ENCODE measurements around the gene STAM2.
A peak's percentile ranks its signal among the peaks of the same experiment; 100 is the strongest.
"Not testable (repeated sequence)": the region's sequence is repeated elsewhere in the genome, so short reads cannot be mapped to it uniquely, and the experiment has no call there.

STAM2 gene

GRCh38 chr2:152175368-152176112, at the start of gene STAM2:
Gene STAM2, minus strand, starts transcription at chr2:152175763. Its CDS starts 121 bp downstream, at chr2:152175642.
- FAIRE-seq: peak; percentile 95
- DNase-seq (ENCODE audit: extremely low spot score, insufficient read length, low read depth): peak; percentile 86

GRCh38 chr2:152223977-152224376, 48.4 kb upstream of the STAM2 start:
- DNase-seq (ENCODE audit: extremely low spot score, insufficient read length, low read depth) (no peak), FAIRE-seq (no peak)

GRCh38 chr2:152222975-152223637, 47.5 kb upstream of the STAM2 start:
- FAIRE-seq (no peak), DNase-seq (ENCODE audit: extremely low spot score, insufficient read length, low read depth) (no peak)

- FAIRE-seq (no peak), DNase-seq (ENCODE audit: extremely low spot score, insufficient read length, low read depth) (no peak)
These were observed 46.3 kb upstream of the STAM2 start for GRCh38 chr2:152221839-152222238.

- FAIRE-seq: no peak
These were observed 43.7 kb upstream of the STAM2 start for GRCh38 chr2:152219077-152219828.

GRCh38 chr2:152201466-152201830, 25.9 kb upstream of the STAM2 start:
- DNase-seq (ENCODE audit: extremely low spot score, insufficient read length, low read depth) (no peak), FAIRE-seq (no peak)

More at GRCh38 chr2:152219077-152219828, 43.7 kb upstream of the STAM2 start:
- no peak for DNase-seq (ENCODE audit: extremely low spot score, insufficient read length, low read depth)

- no peak for FAIRE-seq
- no peak for DNase-seq (ENCODE audit: extremely low spot score, insufficient read length, low read depth)
These were observed 25.3 kb upstream of the STAM2 start for GRCh38 chr2:152200565-152201465.

GRCh38 chr2:152200101-152200500, 24.5 kb upstream of the STAM2 start:
- DNase-seq (ENCODE audit: extremely low spot score, insufficient read length, low read depth): no peak
- FAIRE-seq: no peak

- FAIRE-seq: no peak
- no peak for DNase-seq (ENCODE audit: extremely low spot score, insufficient read length, low read depth)
These were observed 22.9 kb upstream of the STAM2 start for GRCh38 chr2:152198499-152198898.

- DNase-seq (ENCODE audit: extremely low spot score, insufficient read length, low read depth); FAIRE-seq: not testable (repeated sequence)
These were observed 22.1 kb upstream of the STAM2 start for GRCh38 chr2:152197508-152198284.

- no peak for DNase-seq (ENCODE audit: extremely low spot score, insufficient read length, low read depth)
- peak; percentile 67 for FAIRE-seq
These were observed 14.3 kb upstream of the STAM2 start for GRCh38 chr2:152189622-152190495.

GRCh38 chr2:152186808-152187207, 11.2 kb upstream of the STAM2 start:
- FAIRE-seq: not testable (repeated sequence)

GRCh38 chr2:152186262-152186661, 10.7 kb upstream of the STAM2 start:
- FAIRE-seq (no peak), DNase-seq (ENCODE audit: extremely low spot score, insufficient read length, low read depth) (no peak)

More at GRCh38 chr2:152186808-152187207, 11.2 kb upstream of the STAM2 start:
- not testable (repeated sequence) for DNase-seq (ENCODE audit: extremely low spot score, insufficient read length, low read depth)

- DNase-seq (ENCODE audit: extremely low spot score, insufficient read length, low read depth) (no peak), FAIRE-seq (no peak)
These were observed 8.0 kb upstream of the STAM2 start for GRCh38 chr2:152183401-152184073.

GRCh38 chr2:152177667-152178066, 2.1 kb upstream of the STAM2 start:
- not testable (repeated sequence) for DNase-seq (ENCODE audit: extremely low spot score, insufficient read length, low read depth); FAIRE-seq

- FAIRE-seq: no peak
These were observed 651 bp upstream of the STAM2 start for GRCh38 chr2:152176113-152176714.

GRCh38 chr2:152175012-152175367, 573 bp downstream of the STAM2 start:
- FAIRE-seq (no peak), DNase-seq (ENCODE audit: extremely low spot score, insufficient read length, low read depth) (no peak)

More at GRCh38 chr2:152176113-152176714, 651 bp upstream of the STAM2 start:
- DNase-seq (ENCODE audit: extremely low spot score, insufficient read length, low read depth): no peak

Data from GM18507 (cell line).